Transverse colon (tissue), 4 donors: ENCODE data around the gene TBC1D16.

Experiments
- CTCF ChIP-seq, 5 experiments: fragments of 200-600 bp in 3 of 5; fragments of 450-650 bp in 2 of 5; sonication (generic) in 3 of 5; IDR thresholded peaks; 1 replicate in 2 of 5; 2 replicates in 3 of 5; pipeline ENCODE4 v1.5.1; 2016 to 2017; ENCODE audit warnings: antibody characterized with exemption in 5 of 5, inconsistent platforms in 3 of 5, mild to moderate bottlenecking in 2 of 5, moderate library complexity in 1 of 5
- POLR2A ChIP-seq: fragments of 450-650 bp; IDR thresholded peaks from one replicate; pipeline ENCODE4 v1.6.1; 2016; ENCODE audit warnings: antibody characterized with exemption, mild to moderate bottlenecking, moderate library complexity
- POLR2AphosphoS5 ChIP-seq, 3 donors: sonication (generic); formaldehyde crosslinking; IDR thresholded peaks; one replicate each; pipeline ENCODE4 v1.6.1; 2016; ENCODE audit warnings: antibody characterized with exemption in 3 of 3

DNA sequence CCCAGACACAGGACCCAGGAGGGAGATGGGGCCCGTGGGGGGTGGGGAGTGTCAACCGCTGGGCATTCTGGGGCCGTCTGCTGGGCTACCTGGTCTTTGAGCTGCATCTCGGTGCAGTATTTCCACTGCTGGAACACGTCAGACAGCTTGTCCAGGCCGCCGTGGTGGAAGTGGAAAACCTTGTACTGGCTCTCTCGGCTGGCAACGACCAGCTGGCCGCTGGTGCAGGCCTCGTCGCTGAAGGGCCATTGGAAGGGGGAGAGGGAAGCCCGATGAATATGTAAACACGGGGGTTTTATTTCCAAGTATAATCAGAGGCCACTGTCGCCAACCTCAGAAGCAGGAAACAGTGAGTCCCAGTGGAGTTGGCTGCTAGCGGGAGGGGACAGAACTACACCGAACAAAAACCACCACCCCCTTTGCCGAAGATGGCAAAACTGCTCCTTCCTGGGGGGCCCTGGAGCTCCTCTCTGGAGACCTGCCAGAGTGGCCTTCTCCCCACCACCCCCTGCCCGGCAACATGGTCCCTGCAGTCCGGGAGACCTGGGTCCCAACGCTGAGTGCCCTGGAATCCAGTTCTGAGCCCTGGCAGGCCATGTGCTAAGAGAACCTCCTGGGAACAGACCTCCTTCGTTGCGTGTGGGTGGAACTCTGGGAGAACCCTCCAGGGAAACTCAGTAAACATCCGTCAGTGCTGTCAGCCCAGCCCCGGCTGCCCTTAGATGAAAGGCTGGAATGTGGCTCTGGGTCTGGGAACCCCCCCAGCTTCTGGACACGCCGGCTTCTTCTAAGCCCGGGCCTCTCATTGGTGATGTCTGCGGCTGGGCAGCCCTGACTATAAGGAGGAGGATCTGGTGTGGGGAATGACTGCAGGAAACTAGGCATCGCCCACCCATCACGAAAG lies 84.1 kb downstream of the TBC1D16 start:
- TF ChIP-seq CTCF (IDR thresholded peaks at IDR 0.05) = no peak
- no peak for TF ChIP-seq POLR2A
- no peak for TF ChIP-seq POLR2AphosphoS5 (IDR thresholded peaks at IDR 0.05)
